COR-L47 (cell line): Measurements from ENCODE around the gene TRIP13.

ENCODE experiments used
- DNase-seq: peaks from one replicate; lab custom pipeline; 2025; lab: John Stamatoyannopoulos, UW

Gene TRIP13

GRCh38 chr5:854966-855743 is 37.5 kb upstream of the TRIP13 start:
- no peak for DNase-seq

- no peak for DNase-seq
These were observed 36.7 kb upstream of the TRIP13 start for GRCh38 chr5:855771-856530.

DNA sequence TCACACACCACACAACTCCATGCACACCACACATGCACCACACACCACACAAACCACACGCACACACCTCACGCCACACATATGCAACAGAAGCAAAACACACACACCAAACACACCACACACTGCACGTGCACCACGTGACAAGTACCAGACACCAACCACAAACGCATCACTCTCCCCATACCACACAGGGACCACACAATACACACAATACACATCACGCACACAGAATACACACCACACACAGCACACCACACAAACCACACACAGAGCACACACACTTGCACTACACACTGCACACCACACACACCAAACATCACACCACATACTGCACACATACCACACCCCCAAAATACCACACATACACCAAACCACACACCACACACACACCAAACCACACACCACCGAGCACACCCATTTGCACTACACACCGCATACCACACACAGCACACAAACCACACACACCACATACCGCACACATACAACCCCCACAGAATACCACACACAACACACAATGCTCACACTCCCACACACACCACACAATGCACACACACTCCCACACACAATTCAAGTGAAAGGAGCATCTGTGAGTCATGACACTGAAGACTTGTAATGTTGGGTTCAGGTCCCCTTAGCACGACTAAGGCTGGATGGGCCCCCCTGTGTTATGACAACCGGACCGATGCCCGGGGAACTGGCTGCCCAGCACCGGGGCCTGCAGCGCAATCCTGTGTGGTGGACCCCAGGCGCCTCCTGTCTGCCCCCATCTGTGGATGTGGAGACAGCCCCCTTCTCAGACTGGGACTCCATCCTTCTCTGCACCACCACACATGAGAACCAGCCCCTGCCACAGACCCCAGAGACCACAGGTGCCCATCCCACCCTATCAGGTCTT is 35.9 kb upstream of the TRIP13 start:
- DNase-seq: no peak

DNA sequence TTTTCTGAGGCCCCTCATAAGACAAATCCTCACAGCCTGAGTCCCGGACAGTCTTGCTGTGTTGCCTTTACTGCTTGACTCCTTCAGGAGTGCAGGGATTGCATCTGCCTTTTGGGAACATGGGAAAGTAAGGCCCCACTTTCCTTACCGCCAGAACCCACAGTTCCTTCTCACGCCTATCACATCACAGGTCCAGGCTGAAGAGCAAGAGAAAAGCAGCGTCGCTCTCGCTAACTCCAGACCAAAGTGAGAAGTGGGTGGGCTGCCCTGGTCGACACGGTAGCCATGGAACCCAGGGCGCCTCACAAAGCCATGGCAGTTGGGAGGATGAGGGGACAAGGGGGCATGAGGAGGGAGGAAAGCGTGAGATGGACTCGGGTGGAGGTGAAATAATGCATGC is 34.0 kb upstream of the TRIP13 start:
- no peak for DNase-seq

- DNase-seq: no peak
These were observed 33.3 kb upstream of the TRIP13 start for GRCh38 chr5:859391-859790.

DNA sequence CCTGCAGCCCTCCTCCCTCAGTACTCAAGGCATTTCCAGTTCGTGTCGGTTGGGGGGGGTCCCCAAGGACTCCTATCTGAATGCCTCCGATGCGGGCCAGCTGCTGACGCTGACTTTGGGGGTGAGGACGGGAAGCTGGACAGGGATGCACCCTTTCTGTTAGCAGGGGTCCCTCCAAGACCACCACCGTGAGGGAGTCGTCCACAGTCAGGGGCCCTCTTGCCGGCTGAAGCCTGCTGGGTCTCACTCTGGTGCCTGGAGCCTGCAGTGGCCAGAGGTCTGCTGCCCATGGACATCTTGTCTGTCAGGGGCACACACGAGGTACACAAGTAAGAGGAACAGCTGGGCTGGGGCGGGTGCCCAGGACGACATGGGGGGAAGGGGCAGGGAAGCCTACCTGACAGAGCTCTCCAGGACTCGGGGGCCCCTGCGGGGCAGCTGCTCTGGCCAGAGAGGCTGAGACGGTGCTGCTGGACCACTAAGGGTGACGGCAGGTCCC is 32.8 kb upstream of the TRIP13 start:
- DNase-seq: no peak

DNA sequence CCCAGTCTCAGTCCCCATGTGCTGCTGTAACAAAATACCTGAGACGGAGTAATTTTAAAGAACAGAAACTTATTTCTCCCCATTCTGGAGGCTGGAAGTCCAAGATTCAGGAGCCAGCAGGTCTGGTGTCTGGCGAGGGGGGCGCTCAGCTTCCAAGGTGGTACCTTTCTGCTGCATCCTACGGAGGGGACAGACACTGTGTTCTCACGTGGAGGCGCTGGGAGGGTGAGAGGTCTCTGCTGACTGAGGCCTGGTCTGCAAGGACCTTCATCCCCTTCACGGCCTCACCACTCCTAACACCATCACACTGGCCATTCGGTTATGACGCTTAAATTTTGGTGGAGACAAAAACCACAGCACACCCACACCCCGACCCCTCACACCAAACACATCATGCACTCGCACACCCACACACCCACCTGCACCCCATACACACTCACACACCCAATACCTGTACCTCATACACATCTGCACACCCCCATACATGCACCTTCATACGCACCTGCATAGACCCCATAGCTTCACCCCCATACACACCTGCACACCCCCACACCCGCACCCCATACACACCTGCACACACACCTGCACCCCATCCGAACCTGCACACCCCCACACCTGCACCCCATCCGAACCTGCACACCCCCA is 32.1 kb upstream of the TRIP13 start:
- no peak for DNase-seq

GRCh38 chr5:861442-862366 is 31.0 kb upstream of the TRIP13 start:
- DNase-seq: no peak

DNA sequence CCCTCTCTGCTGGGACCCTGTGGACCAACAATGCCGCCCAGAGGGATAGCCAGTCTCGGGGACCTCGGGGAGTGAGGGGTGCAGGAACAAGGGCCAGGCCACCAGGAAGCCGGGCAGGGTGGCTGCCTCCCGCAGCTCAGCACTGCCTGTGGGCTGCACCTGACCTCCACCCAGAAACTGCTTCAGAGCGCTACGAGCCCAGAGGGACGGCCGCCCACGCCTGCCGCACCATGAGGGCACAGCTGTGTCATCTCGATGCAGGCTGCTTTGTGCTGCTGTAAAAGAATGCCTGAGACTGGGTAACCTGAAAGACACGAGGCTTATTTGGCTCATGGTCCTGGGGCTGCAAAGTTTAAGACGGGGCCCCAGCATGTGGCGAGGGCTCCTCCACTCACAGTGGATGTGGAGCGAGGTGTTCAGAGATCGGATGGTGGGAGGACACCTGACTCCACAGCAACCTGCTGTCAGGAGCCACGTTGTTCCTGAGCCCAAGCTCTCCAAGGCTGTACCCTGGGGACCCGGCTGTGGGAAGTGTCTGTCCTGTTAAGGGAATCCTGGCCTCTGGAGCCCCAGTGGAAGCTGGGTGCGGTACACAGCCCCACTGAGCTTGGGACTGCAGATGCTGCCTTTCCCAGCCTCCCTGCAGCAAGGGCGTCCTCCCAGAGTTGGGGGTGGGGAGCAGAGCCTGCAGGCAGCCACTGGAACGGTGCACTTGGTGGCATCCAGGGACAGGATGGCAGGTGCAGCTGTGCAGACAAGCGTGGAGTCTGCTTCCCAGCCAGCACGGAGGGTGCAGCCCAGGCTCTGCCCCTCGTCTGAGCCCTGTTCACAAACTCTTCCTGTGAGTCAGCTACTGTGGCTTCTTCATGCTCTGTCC is 30.1 kb upstream of the TRIP13 start:
- DNase-seq: no peak

GRCh38 chr5:863244-863805 is 29.4 kb upstream of the TRIP13 start:
- no peak for DNase-seq

- no peak for DNase-seq
These were observed 28.1 kb upstream of the TRIP13 start for GRCh38 chr5:864492-865167.

- DNase-seq: no peak
These were observed 27.5 kb upstream of the TRIP13 start for GRCh38 chr5:865168-865521.

DNA sequence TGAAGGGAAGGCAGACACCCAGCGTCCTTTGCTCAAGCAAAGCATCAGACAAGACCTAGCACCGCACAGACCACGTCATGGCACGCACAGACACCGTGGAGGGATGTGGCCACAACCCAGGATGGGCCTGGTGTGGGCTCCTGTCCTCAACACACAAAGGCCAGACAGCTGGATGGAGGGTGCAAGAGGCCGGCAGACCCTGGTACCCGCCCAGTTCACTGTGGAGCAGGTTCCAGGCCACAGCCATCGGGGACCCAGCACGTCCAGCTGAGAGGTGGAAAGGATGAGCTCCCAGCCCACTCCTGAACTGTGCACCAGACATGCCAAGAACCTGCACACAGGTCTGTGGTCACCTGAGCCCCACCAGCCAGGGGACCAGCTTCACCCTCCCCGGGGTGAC is 26.9 kb upstream of the TRIP13 start:
- no peak for DNase-seq

GRCh38 chr5:867300-867870 is 25.3 kb upstream of the TRIP13 start:
- DNase-seq: no peak

- no peak for DNase-seq
These were observed 24.1 kb upstream of the TRIP13 start for GRCh38 chr5:868428-869135.

DNA sequence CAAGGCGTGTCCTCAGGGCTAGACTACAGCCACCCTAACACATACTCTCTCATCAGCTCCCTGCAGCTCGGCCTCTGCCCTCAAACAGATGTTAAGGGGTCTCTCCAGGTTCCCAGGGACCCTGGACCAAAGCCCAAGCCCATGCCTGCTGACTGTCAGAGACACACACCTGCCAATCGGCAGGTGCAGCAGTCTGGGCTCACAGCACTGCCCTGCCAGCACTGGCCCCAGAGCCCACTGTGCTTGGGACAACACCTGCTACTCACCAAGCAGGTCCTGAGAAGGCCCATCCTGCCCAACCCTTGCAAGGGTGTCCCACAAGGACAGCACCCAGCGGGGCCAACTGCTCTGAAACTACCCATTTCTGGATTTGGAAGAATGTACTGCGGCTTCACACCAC is 21.7 kb upstream of the TRIP13 start:
- no peak for DNase-seq

GRCh38 chr5:871596-872298 is 20.9 kb upstream of the TRIP13 start:
- no peak for DNase-seq
